GM12873 (cell line): ENCODE results near the gene ARSA.

Experiments used
- CTCF ChIP-seq: IDR thresholded peaks from 2 replicates; pipeline ENCODE4 v1.5.1; 2012; ENCODE audit warnings: low read depth, mild to moderate bottlenecking, moderate library complexity, low read length, control low read depth; ENCODE audit not compliant: insufficient read depth; ENCODE audit errors: missing control alignments

Gene ARSA

DNA sequence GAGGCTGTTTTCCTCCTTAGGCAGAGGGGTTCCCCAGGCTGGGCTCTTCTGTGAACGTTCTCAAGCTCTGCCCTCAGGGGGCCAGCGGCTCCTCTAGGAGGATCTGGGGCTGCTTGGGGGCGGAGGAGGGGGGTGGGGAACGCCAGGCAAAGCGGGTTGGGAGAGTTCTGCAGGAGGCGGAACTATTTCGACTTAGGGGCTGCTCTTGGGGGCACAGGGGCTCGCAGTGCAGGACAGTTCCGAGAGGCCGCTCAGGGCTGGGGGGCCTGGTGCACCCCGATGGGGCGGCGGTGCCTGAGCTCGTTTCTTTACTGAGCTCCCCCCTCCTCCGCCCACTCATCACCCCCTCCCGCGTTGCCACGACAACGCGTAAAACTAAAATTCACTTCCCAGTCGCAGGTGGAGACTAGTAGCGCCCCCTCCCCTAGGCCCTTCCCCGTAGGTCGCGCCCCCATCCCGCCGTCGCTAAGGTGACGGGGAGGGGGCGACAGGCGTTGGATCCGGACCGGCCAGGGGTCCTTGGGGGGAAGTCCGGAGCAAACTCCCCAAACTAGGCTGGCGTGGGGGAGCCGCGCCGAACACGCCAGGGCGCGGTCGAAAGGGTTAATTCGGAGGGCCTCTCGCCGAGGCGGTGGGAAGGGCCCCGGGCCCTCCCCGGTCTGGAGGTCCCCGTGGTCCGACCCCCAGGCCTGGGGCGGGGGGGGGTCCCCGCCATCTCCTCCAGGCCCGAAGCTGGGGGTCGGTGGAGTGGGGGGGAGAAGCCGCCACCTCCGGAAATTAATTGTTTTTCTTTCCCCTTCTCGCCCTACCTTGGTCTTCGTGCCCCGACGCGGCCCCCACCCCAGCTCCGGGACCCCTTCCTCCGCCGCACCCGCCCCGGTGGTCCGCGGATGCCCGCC is 45.5 kb upstream of the ARSA start:
- TF ChIP-seq CTCF: no peak

GRCh38 chr22:50672471-50673230 is 44.7 kb upstream of the ARSA start, which contains the start of gene SHANK3:
Gene SHANK3 (plus strand): TSS chr22:50672823.
- no peak for TF ChIP-seq CTCF

GRCh38 chr22:50672041-50672440 is 44.1 kb upstream of the ARSA start:
- no peak for TF ChIP-seq CTCF

GRCh38 chr22:50671641-50672040 is 43.7 kb upstream of the ARSA start:
- no peak for TF ChIP-seq CTCF

- TF ChIP-seq CTCF: no peak
Measured at GRCh38 chr22:50670914-50671538, 43.1 kb upstream of the ARSA start.

DNA sequence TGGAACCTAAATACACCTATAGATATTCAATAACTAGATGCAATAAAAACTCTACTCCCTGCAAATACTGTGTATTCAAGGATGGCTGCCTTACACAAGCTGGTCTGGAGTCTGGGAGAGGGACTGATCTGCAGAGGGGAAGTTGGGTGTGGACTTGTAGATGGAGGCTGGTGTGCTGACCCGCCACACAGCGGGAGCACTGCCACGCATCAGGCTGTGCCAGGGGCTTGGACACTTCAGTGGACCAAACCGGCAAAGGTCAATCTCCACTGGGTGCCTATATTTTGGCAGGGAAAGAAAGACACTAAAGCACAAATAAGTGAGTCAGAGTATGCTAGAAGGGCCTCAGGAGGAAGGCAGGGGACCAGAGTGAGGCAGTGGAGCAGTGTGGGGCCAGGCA is 42.6 kb upstream of the ARSA start:
- TF ChIP-seq CTCF: no peak

DNA sequence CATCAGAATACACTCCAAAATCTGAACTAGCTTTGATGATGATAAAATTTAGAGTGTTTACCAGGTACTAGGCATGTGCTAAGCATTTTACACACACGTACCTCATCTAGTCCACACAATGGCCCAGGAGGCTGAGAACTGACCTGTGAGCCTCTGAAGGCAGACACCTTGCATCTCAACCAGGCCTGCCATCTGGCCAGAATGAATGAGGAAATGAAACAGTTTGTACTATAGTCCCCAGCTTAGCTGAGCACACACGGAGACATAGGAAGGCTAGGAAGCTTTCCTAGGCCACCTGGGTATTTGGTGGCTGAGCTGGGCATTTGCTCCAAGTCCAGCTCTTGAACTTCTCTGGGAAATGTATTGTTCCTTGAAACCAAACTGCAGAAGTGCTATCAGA is 37.8 kb upstream of the ARSA start:
- TF ChIP-seq CTCF: no peak
